ENCODE measurements around the gene C19orf25.
A peak's percentile ranks its signal among the peaks of the same experiment; 100 is the strongest.

Gene C19orf25

DNA sequence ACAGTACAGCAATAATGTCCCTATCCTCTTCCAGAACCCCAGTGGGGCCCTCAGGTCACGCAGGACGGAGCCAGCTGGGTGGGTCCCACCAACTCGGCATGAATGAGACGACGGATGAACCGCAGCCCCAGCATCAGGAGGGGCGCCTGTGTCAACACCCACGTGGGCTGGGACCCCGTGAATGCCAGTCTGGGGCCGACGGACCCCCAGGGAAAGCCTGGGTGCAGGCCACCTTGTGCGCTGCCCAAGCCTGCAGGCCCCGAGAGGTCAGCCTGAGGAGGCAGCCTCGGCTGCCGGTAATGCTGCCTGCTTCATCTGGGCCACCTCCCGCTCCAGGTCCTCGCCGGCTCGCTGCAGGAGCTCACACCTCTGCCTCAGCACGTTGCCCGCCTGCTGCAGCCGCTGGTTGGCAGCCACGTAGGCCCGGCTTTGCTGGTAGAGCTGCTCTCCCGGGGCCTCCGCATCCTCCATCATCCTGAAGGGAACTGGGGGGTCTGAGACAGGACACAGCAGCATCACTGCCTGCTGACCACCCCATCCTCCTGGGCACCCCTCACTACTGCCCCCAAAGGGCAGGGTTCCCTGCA lies 4.2 kb downstream of the C19orf25 start:
- no peak for DNase-seq

DNA sequence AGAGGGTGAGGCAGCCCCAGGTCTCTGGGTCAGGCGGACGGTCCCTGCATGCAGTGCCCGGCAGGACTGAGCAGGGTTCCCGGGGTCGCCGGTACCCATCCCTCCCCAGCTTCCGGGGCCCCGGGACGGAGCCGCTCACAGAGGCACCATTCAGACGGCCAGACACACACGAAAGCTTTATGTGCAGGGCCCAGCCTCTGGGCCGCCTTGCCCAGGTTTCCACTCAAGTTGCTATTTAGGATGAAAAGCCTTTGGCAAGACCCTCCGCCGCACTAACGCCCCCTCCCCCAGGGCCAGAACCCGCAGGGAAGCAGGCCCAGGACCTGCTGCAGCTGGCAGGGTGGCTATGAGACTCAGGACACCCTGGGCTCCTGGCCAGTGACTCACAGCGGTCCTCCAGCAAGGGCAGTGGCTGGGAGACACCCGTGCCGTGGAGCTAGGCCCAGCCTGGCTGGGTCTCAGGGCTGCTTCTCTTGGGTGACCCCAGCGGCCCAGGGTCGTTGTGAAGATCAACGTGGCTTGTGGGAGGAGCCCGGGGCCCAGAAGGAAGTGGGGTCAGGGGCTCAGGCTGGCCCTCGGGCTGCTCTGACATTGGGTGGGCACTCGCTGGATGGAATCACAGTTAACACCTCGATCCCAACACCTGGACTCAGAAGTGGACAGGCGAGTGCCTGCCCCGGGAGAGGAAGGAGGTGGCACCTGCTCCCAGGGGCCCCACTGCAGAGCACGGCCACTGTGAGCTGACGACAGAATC lies 4.8 kb downstream of the C19orf25 start:
- DNase-seq = no peak

DNA sequence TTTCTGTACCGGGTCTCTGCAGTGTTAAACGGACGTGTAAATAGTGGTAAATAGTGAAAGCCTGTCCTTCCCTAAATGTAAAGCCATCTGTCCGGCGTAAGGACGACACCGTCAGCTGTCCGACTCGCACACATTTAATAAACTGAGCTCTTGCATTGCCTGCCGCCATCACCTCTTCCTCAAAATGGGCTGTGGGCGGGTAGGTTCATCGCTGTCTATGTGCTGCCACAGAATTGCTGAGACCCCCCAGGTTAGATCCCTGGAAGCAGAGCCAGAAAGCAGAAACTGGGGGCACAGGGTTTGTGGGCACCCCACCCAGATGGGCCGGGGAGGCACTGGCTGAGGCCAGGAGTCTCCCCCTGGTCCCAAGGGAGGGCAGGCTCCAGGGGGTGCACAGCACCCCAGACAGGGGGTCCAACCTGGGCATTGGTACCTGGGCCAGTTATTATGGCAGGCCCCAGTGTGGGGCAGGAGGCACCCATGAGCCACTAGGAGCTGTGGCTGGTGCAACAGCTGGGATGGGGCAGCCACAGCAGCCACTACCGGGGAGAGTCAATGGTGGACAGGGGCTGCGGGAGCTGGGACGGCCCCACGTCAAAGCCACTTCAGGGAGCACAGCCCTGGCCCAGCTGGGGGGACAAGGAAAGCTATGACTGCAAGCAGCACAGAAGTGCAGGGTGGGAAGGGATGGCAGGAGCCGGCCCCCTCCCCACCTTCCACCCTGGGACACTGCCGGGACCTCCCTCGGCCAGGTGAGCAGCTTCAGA lies 5.7 kb downstream of the C19orf25 start:
- DNase-seq = no peak

DNA sequence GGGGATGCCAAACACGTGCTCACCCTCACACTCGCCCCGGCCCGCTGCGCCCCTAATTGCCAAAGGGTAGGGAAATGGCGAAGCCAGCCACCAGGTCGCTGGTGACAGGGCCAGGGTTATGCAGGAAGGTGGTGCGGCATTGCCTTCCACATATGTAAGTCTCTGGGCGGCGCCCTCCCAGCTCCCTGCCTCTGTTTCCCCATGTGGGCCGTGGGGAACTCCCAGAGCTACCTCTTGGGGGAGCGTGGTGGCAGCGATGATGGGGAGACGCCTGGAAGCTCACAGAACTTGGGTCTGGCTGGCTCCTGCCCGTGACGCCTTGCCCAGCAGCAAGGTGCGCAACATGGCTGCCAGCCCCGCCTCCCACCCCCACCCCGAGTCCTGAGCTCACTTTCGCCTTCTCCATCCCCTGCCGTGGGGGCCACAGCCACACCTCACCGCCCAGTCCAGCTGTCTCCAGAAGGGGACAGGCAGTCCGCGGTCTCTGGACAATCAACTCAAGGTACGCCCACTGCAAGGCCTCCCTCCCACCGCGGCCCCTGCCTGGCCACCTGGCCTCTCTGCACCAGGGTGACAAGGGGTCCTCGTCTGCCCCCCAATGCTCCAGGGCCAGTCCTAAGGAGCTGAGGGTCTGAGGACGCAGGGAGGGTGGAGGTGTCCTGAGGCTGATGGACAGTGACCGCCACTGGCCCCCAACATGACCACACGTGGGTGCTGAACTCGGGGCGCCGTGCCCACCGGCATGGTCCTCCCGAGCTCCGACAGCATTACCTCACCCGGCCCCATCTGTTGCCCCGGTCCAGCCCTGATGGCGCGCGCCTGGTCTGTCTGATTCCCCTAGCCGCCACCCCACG lies 6.6 kb downstream of the C19orf25 start:
- DNase-seq = no peak

DNA sequence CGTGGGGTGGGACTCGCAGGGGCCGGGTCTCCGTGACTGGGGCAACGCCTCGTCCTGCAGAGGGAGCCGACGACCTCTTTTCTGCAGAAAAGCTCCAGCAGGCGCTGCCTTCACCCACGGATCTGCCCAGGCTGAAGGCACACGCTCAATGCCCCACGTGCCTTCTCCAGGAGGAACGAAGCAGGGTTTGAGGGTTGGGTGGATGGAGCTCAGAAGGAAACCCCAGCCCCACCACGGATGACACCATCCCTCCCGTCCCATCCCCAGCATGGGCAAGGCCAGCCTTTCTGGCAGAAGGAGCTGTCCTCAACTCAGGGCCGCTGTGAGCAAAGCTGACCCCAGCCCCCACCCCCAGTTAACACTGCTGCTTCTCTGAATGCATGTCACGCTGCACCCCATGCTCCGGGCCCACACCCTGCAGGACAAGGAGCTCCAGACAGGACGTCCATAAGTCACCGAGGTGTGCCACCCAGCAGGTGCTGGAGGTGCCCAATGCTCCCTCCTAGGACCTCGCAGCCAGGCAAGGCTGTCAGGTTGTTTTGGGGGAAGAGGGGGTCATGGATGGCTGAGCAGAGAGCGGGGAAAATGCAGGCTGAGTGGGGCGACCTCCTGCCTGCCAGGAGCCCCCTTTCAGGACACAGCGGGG lies 7.4 kb downstream of the C19orf25 start:
- no peak for DNase-seq

DNA sequence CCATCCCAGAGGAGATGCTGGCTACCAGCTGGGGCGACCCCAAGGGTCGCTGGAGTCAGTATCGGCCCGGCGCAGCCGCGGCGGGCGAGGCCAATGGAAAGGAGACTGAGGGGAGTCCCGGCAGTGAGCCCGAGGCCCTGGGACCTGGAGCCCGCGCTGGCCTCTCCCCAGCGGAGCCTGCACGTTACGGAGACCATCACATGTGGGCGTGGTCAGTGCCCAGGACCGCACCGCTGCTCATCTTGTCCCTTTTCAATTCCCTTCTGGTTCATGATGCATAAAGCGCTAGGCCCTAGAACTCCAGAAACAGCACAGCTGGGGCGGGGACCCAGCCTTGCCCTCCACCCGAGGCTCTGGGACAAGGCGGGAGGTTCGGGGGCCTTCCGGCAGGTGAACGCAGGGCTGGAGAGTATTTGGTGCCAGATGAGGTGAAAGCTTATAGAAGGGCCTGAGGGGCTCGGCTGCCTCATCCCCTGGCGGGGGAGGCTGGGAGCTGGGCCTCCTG lies 8.0 kb downstream of the C19orf25 start:
- no peak for DNase-seq

DNA sequence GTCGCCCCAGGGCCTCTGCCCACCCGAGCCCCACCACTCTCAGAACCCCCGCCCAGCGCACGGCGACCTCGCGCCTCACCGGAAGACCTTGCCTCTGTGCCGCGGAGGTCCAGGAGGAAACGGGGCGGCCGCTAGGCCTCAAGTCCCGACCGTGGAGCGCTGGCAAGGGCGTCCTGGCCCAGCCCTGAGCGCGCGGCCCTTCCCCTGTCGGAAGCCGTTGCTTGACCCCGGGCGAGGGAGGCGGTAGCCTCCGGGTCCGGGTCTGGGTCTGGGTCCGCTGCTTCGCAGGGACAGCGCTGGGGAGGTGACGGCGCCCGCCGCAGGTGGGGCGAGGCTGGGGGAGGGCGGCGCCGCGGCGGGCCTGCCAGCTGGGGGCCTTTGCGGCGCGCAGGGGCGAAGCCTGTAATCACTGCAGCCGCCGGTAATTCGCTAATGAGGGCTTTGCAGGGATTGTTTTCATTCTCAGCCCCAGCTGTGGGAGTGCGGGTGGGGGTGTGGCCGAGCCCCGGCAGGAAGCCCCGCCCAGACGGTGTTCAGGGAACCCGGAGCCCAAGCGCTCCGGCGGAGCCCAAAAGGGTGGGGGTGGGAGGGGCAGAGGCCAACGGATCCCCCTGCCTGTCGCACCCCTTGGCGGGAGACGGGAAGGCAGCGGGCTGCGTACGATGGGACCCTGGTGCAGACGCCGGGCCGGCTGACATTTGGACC lies 8.6 kb downstream of the C19orf25 start:
- DNase-seq = peak; percentile 86

DNA sequence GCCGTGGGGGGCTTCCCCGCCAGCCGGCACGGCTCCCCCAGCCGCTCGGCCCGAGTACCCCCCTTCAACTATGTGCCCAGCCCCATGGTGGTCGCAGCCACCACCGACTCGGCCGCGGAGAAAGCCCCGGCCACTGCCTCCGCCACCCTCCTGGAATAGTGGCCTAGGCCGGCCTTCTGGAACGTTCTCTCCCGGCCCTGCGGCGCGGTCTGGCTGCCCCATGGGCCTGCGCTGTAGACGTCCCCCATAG lies 9.0 kb downstream of the C19orf25 start:
- DNase-seq = no peak

DNA sequence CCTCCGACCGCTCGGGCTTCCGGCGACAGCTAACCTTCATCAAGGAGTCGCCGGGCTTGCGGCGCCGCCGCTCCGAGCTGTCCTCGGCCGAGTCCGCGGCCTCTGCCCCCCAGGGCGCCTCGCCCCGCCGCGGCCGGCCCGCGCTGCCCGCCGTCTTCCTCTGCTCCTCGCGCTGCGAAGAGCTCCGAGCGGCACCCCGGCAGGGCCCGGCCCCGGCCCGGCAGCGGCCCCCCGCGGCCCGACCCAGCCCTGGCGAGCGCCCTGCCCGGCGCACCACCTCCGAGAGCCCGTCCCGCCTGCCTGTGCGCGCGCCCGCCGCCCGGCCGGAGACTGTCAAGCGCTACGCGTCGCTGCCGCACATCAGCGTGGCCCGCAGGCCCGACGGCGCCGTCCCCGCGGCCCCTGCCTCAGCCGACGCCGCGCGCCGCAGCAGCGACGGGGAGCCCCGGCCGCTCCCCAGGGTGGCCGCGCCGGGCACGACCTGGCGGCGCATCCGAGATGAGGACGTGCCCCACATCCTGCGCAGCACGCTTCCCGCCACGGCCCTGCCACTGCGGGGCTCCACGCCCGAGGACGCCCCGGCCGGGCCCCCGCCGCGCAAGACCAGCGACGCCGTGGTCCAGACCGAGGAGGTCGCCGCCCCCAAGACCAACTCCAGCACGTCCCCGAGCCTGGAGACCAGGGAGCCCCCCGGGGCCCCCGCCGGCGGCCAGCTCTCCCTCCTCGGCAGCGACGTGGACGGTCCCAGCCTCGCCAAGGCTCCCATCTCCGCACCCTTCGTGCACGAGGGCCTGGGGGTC lies 9.6 kb downstream of the C19orf25 start:
- no peak for DNase-seq

DNA sequence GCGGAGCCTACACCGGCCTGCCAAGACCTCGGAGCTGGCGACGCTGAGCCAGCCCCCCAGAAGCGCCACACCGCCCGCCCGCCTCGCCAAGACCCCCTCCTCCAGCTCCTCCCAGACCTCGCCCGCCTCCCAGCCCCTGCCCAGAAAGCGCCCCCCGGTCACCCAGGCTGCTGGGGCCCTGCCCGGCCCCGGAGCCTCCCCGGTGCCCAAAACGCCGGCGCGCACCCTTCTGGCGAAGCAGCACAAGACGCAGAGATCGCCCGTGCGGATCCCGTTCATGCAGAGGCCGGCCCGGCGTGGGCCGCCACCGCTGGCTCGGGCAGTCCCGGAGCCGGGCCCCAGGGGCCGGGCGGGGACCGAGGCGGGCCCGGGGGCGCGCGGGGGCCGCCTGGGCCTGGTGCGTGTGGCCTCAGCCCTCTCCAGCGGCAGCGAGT lies 10.2 kb downstream of the C19orf25 start:
- DNase-seq = peak; percentile 80

DNA sequence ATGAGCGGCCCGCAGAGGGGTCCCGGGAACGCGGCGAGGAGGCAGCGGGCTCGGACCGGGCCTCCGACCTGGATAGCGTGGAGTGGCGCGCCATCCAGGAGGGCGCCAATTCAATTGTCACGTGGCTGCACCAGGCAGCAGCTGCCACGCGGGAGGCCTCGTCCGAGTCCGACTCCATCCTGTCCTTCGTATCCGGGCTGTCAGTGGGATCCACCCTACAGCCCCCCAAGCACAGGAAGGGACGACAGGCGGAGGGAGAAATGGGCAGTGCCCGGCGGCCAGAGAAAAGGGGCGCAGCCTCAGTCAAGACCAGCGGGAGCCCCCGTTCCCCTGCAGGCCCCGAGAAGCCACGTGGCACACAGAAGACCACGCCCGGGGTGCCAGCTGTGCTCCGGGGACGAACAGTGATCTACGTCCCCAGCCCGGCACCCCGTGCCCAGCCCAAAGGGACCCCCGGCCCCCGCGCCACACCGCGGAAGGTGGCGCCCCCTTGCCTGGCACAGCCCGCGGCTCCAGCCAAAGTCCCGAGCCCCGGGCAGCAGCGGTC lies 10.7 kb downstream of the C19orf25 start:
- no peak for DNase-seq

DNA sequence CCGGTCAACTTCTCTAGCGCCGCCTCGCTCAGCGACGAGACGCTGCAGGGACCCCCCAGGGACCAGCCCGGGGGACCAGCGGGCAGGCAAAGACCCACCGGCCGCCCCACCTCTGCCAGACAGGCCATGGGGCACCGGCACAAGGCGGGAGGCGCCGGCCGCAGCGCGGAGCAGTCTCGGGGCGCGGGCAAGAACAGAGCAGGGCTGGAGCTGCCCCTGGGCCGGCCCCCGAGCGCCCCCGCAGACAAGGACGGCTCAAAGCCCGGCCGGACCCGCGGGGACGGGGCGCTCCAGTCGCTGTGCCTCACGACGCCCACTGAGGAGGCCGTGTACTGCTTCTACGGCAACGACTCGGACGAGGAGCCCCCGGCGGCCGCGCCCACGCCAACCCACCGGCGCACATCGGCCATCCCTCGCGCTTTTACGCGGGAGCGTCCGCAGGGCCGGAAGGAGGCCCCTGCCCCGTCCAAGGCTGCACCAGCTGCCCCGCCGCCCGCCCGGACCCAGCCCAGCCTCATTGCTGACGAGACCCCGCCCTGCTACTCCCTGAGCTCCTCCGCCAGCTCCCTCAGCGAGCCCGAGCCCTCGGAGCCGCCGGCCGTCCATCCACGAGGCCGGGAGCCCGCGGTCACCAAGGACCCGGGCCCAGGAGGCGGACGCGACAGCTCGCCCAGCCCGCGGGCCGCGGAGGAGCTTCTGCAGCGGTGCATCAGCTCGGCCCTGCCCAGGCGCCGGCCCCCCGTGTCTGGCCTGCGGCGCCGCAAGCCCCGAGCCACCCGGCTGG lies 11.3 kb downstream of the C19orf25 start:
- DNase-seq = no peak

DNA sequence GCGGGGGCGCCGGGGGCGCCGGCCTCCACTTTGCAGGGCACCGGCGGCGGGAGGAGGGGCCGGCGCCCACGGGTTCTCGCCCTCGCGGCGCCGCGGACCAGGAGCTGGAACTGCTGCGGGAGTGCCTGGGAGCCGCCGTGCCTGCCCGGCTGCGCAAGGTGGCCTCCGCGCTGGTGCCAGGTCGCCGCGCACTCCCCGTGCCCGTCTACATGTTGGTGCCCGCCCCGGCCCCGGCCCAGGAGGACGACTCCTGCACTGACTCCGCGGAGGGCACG lies 11.9 kb downstream of the C19orf25 start:
- no peak for DNase-seq

DNA sequence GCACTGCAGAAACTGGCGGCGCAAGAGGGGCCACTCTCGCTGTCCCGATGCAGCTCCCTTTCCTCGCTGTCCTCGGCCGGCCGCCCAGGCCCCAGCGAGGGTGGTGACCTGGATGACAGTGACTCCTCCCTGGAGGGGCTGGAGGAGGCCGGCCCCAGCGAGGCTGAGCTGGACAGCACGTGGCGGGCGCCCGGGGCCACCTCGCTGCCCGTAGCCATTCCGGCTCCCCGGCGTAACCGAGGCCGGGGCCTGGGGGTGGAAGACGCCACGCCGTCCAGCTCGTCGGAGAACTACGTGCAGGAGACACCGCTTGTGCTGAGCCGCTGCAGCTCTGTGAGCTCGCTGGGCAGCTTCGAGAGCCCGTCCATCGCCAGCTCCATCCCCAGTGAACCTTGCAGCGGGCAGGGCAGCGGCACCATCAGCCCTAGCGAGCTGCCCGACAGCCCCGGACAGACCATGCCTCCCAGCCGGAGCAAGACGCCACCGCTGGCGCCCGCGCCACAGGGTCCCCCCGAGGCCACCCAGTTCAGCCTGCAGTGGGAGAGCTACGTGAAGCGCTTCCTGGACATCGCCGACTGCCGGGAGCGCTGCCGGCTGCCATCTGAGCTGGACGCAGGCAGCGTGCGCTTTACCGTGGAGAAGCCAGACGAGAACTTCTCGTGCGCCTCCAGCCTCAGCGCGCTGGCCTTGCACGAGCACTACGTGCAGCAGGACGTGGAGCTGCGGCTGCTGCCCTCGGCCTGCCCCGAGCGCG lies 12.4 kb downstream of the C19orf25 start:
- no peak for DNase-seq

DNA sequence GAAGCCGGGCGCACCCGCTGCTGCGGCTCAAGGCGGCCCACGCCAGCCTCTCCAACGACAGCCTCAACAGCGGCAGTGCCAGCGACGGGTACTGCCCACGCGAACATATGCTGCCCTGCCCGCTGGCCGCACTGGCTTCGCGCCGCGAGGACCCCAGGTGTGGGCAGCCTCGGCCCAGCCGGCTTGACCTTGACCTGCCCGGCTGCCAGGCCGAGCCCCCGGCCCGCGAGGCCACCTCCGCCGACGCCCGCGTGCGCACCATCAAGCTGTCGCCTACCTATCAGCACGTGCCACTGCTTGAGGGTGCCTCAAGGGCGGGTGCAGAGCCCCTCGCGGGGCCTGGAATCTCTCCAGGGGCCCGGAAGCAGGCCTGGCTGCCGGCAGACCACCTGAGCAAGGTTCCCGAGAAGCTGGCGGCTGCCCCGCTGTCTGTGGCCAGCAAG lies 13.0 kb downstream of the C19orf25 start:
- DNase-seq = no peak

DNA sequence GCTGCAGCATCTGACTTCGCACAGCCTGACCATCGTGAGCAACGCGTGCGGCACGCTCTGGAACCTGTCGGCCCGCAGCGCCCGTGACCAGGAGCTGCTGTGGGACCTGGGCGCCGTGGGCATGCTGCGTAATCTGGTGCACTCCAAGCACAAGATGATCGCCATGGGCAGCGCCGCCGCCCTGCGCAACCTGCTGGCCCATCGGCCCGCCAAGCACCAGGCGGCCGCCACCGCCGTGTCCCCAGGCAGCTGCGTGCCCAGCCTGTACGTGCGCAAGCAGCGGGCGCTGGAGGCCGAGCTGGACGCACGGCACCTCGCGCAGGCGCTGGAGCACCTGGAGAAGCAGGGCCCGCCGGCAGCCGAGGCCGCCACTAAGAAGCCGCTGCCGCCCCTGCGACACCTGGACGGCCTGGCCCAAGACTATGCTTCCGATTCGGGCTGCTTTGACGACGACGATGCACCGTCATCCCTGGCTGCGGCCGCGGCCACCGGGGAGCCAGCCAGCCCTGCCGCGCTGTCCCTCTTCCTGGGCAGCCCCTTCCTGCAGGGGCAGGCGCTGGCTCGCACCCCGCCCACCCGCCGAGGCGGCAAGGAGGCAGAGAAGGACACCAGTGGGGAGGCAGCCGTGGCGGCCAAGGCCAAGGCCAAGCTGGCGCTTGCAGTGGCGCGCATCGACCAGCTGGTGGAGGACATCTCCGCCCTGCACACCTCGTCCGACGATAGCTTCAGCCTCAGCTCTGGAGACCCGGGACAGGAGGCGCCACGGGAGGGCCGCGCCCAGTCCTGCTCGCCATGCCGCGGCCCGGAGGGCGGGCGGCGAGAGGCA lies 13.6 kb downstream of the C19orf25 start:
- no peak for DNase-seq

DNA sequence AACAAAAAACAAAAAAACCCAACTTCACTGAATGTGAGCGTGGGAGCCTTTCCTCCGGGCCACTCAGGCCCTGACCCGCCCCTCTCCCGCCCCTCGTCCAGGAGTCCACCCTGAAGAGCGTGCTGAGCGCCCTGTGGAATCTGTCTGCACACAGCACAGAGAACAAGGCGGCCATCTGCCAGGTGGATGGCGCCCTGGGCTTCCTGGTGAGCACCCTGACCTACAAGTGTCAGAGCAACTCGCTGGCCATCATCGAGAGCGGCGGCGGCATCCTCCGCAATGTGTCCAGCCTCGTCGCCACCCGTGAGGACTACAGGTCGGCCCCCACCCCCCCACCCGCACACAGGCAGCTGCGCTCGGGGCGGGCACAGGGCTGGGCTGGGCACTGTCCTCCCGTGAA lies 17.2 kb downstream of the C19orf25 start:
- DNase-seq = no peak
